Measurements from ENCODE around the gene NECTIN2. TPM values are rescaled to one million over a fixed set of nuclear protein-coding genes. Genes with fewer than 3 reads are reported as not detected.
"Not testable (repeated sequence)": the region's sequence is repeated elsewhere in the genome, so short reads cannot be mapped to it uniquely, and the experiment has no call there.

Gene NECTIN2
- total RNA-seq, 2 donors from 2014 or later = 223 to 279 TPM

- intact Hi-C loops (cut with DNase I) = no loop called here
- 81% methylated on average over 5 of the region's 5 CpGs for WGBS
- no peaks in the 10 kb centered on the region for H3K4me1 ChIP-seq (replicated peaks)
These were observed 37.8 kb downstream of the NECTIN2 start for GRCh38 chr19:44883922-44884321.

GRCh38 chr19:44884566-44884965 is 38.5 kb downstream of the NECTIN2 start:
- Histone ChIP-seq H3K9me3 (no peaks in the 10 kb centered on the region), H3K27ac (no peak overlapping the region), H3K4me3 (no peak overlapping the region), H3K4me1 (replicated peaks) (peaks cover under 1% of the 10 kb centered on the region), H3K27me3 (replicated peaks; ENCODE audit: insufficient read depth) (no peaks in the 10 kb centered on the region), H3K36me3 (no peaks in the 10 kb centered on the region)
- WGBS = 93% methylated on average over 4 of the region's 4 CpGs
- no peak for DNase-seq (ENCODE audit: low spot score)
- TF ChIP-seq, protein P1, sequence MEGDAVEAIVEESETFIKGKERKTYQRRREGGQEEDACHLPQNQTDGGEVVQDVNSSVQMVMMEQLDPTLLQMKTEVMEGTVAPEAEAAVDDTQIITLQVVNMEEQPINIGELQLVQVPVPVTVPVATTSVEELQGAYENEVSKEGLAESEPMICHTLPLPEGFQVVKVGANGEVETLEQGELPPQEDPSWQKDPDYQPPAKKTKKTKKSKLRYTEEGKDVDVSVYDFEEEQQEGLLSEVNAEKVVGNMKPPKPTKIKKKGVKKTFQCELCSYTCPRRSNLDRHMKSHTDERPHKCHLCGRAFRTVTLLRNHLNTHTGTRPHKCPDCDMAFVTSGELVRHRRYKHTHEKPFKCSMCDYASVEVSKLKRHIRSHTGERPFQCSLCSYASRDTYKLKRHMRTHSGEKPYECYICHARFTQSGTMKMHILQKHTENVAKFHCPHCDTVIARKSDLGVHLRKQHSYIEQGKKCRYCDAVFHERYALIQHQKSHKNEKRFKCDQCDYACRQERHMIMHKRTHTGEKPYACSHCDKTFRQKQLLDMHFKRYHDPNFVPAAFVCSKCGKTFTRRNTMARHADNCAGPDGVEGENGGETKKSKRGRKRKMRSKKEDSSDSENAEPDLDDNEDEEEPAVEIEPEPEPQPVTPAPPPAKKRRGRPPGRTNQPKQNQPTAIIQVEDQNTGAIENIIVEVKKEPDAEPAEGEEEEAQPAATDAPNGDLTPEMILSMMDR (IDR thresholded peaks at IDR 0.05) = no peak
- TF ChIP-seq POLR2AphosphoS5 (IDR thresholded peaks at IDR 0.05) (no peak), POLR2A (IDR thresholded peaks at IDR 0.05) (no peak)
- intact Hi-C loops (cut with DNase I) = no loop called here

More at GRCh38 chr19:44883922-44884321, 37.8 kb downstream of the NECTIN2 start:
- no peak for DNase-seq (ENCODE audit: low spot score)
- H3K4me3 ChIP-seq = no peak overlapping the region
- TF ChIP-seq, protein P1 (IDR thresholded peaks at IDR 0.05) = no peak
- TF ChIP-seq POLR2A (IDR thresholded peaks at IDR 0.05) = no peak
- no peak for TF ChIP-seq POLR2AphosphoS5 (IDR thresholded peaks at IDR 0.05)
- no peaks in the 10 kb centered on the region for H3K27me3 ChIP-seq (replicated peaks; ENCODE audit: insufficient read depth)
- no peaks in the 10 kb centered on the region for H3K9me3 ChIP-seq
- H3K27ac ChIP-seq = no peak overlapping the region
- H3K36me3 ChIP-seq = no peaks in the 10 kb centered on the region

GRCh38 chr19:44886141-44886540 is 40.0 kb downstream of the NECTIN2 start:
- Histone ChIP-seq H3K36me3 (no peaks in the 10 kb centered on the region), H3K4me3 (no peak overlapping the region)

DNA sequence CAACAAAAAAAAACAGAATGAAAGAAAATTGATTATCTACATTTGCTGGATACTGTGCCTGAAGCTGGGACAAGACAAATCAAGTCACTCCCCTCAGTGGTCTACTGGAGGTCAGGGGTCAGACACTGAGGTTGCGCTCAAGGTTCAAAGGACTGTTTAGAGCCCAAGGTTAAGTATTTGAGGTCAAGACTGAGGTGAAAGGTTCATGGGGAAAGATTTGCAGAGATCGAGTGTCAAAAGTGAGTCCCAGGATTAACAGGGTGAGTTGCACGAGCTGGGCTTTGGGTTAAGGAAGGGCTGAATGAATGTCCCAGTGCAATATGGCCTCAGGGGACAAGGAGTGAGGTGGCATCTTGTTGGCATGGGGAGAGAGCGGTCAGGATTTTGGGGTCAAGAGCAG is 41.6 kb downstream of the NECTIN2 start:
- TF ChIP-seq POLR2A (IDR thresholded peaks at IDR 0.05) (no peak), POLR2AphosphoS5 (IDR thresholded peaks at IDR 0.05) (no peak)
- TF ChIP-seq, protein P1 (IDR thresholded peaks at IDR 0.05) = no peak
- Histone ChIP-seq H3K27ac (no peak overlapping the region), H3K9me3 (no peaks in the 10 kb centered on the region), H3K4me1 (replicated peaks) (peaks cover 16% of the 10 kb centered on the region), H3K27me3 (replicated peaks; ENCODE audit: insufficient read depth) (no peaks in the 10 kb centered on the region), H3K4me3 (no peak overlapping the region), H3K36me3 (no peaks in the 10 kb centered on the region)
- no peak for DNase-seq (ENCODE audit: low spot score)
- WGBS = 87% methylated on average over 4 of the region's 4 CpGs
- intact Hi-C loops (cut with DNase I) = no loop called here

More at GRCh38 chr19:44886141-44886540, 40.0 kb downstream of the NECTIN2 start:
- H3K9me3 ChIP-seq = no peaks in the 10 kb centered on the region
- DNase-seq (ENCODE audit: low spot score) = no peak
- intact Hi-C loops (cut with DNase I) = no loop called here
- WGBS = 94% methylated on average over 6 of the region's 6 CpGs
- H3K27ac ChIP-seq = no peak overlapping the region
- no peaks in the 10 kb centered on the region for H3K27me3 ChIP-seq (replicated peaks; ENCODE audit: insufficient read depth)
- TF ChIP-seq POLR2AphosphoS5 (IDR thresholded peaks at IDR 0.05) = no peak
- TF ChIP-seq POLR2A (IDR thresholded peaks at IDR 0.05) = no peak
- H3K4me1 ChIP-seq (replicated peaks) = peaks cover 6% of the 10 kb centered on the region

- 91% methylated on average over 5 of the region's 5 CpGs for WGBS
- H3K4me1 ChIP-seq (replicated peaks) = peaks cover 16% of the 10 kb centered on the region
- H3K27me3 ChIP-seq (replicated peaks; ENCODE audit: insufficient read depth); intact Hi-C loops (cut with DNase I); H3K36me3 ChIP-seq; H3K9me3 ChIP-seq; H3K4me3 ChIP-seq; DNase-seq (ENCODE audit: low spot score); H3K27ac ChIP-seq: not testable (repeated sequence)
These were observed 42.2 kb downstream of the NECTIN2 start for GRCh38 chr19:44888335-44888734.

DNA sequence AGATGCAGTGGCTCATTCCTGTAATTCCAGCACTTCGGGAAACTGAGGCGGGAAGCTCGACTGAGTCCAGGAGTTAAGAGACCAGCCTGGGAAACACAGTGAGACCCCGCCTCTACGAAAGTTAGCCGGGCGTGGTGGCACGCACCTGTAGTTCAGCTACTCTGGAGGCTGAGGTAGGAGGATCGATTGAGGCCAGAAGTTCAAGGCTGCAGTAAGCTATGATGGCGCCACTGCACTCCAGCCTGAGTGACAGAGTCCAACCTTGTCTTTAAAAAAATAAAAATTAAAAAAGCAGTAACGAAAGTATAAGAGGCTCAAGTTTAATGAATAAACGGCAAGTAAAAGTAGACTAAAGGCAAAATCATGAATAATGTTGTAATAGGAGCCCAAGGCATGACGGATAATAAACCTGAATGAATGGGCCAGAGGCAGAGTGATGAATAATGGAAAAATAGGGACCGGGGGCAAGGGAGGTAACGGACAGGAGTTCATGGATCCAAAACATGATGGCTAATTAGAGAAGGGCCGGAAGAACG is 43.8 kb downstream of the NECTIN2 start:
- WGBS = 55% methylated on average over 17 of the region's 17 CpGs
- DNase-seq (ENCODE audit: low spot score) = no peak
- peaks cover 0 to 3% of the 10 kb centered on the region in 2 donors for H3K36me3 ChIP-seq
- intact Hi-C loops (cut with DNase I) = loop anchor here (2.0 kb wide), 1 partner anchor 43 kb away; the partner anchor contains the start of gene NECTIN2
- H3K4me1 ChIP-seq (replicated peaks) = peaks cover 16% of the 10 kb centered on the region
- H3K9me3 ChIP-seq = no peaks in the 10 kb centered on the region
- H3K27me3 ChIP-seq (replicated peaks; ENCODE audit: insufficient read depth) = no peaks in the 10 kb centered on the region
- H3K27ac ChIP-seq = peak overlapping the region; percentile 93
- TF ChIP-seq, protein P1 (IDR thresholded peaks at IDR 0.05) = no peak
- TF ChIP-seq POLR2A (IDR thresholded peaks at IDR 0.05) = no peak
- TF ChIP-seq POLR2AphosphoS5 (IDR thresholded peaks at IDR 0.05) = no peak
- peak overlapping the region; percentile 39 to 52 for H3K4me3 ChIP-seq

Measured in prostate gland (tissue), 2 donors.